22Rv1 (cell line): ENCODE data around the gene RASAL1.

ENCODE experiments used
- H3K27ac ChIP-seq: fragments of 450-650 bp; 2 replicates; pipeline ENCODE4 v1.5.1; 2017
- ZFX ChIP-seq: fragments of 450-650 bp; IDR thresholded peaks from 2 replicates; pipeline ENCODE4 v1.6.1; 2017; ENCODE audit warnings: antibody characterized with exemption, borderline replicate concordance
- TF ChIP-seq, protein P1 (sequence below): fragments of 450-650 bp; IDR thresholded peaks from 2 replicates; pipeline ENCODE4 v1.5.1; 2017; ENCODE audit warnings: mild to moderate bottlenecking

Gene RASAL1

DNA sequence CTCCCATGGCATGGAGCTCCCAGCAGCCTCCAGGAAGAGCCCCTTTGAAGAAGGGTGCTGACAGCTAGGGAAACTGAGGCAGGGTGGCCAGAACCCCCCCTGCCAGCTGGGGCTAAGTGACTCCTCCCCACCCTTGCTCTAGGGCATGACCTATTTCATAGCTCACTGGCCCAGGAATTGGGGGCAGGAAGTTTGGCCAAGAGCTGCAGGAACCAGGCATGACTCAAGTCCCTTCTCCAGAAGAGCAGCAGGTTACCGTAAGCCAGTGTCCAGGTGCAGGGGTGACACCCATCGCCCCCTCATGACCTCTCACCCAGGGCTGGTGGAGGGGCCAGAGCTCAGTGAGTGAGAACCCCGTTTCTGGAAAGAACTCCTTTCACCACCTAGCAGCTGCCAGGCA, 1.9 kb downstream of the RASAL1 start:
- TF ChIP-seq, protein P1, sequence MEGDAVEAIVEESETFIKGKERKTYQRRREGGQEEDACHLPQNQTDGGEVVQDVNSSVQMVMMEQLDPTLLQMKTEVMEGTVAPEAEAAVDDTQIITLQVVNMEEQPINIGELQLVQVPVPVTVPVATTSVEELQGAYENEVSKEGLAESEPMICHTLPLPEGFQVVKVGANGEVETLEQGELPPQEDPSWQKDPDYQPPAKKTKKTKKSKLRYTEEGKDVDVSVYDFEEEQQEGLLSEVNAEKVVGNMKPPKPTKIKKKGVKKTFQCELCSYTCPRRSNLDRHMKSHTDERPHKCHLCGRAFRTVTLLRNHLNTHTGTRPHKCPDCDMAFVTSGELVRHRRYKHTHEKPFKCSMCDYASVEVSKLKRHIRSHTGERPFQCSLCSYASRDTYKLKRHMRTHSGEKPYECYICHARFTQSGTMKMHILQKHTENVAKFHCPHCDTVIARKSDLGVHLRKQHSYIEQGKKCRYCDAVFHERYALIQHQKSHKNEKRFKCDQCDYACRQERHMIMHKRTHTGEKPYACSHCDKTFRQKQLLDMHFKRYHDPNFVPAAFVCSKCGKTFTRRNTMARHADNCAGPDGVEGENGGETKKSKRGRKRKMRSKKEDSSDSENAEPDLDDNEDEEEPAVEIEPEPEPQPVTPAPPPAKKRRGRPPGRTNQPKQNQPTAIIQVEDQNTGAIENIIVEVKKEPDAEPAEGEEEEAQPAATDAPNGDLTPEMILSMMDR, result no peak
- TF ChIP-seq ZFX, result no peak

DNA sequence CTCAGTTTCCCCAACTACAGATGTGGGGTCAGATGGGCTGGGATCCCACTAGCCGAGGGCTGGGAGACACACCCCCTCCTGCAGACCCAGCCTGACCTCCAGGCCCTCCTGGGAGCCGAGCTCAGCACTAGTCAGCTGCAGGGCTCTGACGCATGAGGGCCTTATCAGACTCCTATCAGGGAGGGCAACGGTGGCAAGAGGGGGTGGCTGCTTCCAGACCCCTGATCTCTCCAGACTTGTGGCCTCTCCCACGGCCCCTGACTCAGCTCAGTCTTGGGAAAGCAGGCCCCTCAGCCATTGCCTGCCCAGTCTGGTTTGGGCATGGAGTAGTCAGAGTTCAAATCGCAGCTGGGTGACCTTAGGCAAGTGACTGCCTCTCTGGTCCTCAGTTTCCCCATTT, 2.5 kb downstream of the RASAL1 start:
- no peak overlapping the region for H3K27ac ChIP-seq
- TF ChIP-seq ZFX, result no peak
- TF ChIP-seq, protein P1, result no peak

More for the DNA sequence above, 1.9 kb downstream of the RASAL1 start:
- H3K27ac ChIP-seq, result no peak overlapping the region

DNA sequence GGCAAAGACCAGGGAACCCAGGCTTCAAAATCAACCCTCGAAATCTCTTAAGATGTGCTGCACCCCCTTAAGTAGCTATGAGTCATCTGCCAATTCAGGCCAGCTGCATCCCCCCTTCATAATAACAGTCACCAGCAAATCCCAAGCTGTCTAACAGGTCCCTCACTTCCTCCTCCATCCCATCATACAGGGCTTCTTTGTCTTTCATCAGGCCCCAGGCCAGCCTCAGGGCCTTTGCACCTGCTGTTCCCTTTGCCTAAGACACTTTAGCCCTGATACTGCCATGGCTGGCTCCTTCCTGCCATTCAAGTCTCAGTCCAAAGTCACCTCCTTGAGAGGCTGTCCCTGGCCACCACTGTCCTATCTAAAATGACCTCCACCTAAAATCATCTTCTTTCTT, 4.0 kb downstream of the RASAL1 start:
- TF ChIP-seq, protein P1, result no peak
- no peak for TF ChIP-seq ZFX
- no peak overlapping the region for H3K27ac ChIP-seq

DNA sequence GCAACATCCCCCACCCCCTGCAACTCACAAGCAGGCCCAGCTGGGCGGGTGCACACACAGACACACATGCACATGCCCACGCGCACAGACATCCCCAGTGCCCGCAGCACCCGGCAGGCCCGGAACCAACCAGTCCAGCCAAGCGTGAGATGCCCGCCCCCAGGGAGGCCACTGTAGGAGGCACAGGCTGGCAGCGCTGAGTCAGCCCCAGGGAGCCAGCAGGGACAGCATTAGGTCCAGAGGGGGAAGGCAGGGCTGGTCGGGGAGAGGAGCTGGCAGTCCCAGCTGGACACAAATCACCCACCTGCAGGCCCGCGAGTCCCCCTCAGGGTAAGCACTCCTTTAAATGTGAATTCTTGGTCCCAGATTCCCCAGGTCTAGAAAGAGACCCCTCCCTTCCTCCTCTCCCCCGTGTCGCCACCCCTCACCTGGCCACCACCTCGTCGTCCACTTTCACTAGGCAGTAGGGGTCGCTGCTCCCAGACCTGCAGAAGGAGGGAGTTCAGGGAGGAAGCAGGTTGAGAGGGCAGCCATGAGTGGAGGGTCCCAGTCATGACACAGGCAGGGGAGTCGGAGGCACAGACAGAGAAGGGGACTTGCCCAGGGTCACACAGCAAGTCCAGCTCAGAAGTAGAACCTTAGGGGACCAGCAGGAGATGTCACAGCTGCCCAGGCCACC, 5.0 kb downstream of the RASAL1 start:
- TF ChIP-seq, protein P1, result peak; percentile 73
- TF ChIP-seq ZFX, result no peak
- no peak overlapping the region for H3K27ac ChIP-seq

DNA sequence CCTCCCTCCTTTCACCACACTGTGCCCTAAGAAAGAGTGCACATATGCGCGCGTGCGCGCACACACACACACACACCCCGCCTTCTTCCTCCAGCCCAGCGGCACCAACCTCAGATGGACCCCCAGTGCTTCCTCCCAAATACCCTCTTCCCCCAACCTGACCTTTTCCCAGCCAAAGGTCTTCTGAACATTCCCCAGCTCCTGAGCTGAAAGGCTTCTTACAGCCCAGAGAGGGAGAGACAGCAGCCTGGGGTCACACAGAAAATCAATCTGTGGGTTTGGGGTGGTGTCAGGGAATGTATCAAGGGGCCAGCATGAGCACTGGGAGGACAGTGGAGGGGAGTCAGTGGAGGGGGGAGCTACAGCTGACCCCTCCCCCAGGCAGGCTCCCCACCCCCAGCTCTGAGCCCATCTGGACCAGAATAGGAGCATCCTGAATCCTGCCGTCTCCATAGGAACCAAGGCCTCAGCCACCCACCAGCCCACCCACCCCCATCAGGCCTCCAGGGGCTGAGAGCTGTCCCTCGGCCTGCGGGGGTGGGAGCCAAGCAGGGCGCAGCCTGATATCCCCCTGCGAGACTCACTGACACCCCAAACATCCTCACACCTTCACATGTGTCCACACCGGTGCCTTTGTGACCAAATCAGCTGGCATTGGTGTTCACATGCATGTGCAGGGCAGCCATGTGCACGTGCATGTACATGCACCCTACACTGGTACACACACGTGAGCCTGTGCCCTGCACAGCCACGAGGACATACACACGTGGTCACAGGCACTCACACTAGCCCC, 5.7 kb downstream of the RASAL1 start:
- no peak overlapping the region for H3K27ac ChIP-seq
- TF ChIP-seq, protein P1, result no peak
- no peak for TF ChIP-seq ZFX

DNA sequence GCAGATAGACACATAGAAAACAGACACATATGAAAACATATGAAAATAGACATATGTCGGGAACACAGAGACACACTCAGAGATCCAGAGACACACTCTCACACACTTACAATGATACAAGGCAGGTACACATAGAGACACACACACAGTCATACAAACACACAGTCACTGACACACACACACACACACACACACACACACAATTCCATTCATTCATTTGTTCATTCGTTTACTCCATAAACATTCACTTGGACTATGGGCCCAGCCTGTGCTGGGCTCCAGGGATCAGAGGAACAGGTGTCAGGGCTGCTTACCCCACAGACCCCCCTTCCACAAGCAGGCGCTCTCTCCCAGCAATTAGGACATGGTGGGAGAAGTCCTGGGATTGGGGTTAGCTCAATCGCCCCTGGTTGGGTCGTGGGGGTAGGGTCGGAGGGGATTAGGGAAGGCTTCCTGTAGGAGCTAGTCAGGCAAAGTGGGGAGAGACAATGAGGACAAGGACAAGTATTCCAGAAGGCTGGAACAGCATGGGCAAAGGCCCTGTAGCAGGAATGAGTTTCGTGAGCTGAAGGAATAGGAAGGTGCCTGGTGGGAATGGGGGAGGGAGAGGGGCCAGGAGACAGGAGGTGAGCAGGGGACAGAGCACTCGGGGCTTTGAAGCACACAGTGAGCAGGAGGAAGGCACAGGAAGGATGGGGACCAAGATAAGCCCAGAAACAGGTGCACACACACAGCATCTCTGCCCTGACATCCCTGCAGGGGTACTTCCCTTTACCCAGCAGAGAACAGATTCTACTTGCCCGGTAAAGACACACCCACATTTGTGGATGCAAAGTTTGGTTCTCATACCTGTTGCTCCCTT, 6.5 kb downstream of the RASAL1 start:
- TF ChIP-seq, protein P1, result no peak
- no peak for TF ChIP-seq ZFX
- no peak overlapping the region for H3K27ac ChIP-seq

DNA sequence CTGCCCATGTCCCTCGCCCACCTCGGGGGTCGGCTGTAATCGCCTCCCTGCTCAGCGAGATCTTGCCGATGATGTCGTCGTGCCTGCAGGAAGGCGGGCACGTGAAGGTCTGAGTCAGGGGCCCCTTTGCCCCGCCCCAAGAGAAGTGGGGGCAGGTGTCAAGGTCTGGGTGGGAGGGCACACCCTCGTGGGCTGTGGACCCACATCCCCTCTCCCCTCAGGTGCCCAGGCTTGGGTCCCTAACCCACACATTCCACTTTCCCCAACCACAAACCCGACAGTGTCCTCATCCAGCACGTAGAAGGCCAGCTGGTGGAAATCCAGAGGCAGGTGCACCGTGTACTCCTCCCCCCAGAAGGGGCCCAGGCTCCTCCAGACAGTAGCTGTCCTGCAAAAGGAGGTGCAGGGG, 7.8 kb downstream of the RASAL1 start:
- H3K27ac ChIP-seq, result no peak overlapping the region
- TF ChIP-seq ZFX, result no peak
- TF ChIP-seq, protein P1, result no peak
